ENCODE results near the gene ZCCHC7. TPM values are rescaled to one million over a fixed set of nuclear protein-coding genes. Genes with fewer than 3 reads are reported as not detected.

The ZCCHC7 gene
- total RNA-seq, 1 donor from 2014 or later: 25.1 TPM

GRCh38 chr9:37328556-37329227 lies 208.3 kb downstream of the ZCCHC7 start:
- H3K27ac ChIP-seq: no peak overlapping the region
- intact Hi-C loops (cut with DNase I): no loop called here

GRCh38 chr9:37329576-37329975 lies 209.2 kb downstream of the ZCCHC7 start:
- Histone ChIP-seq H3K36me3 (no peaks in the 10 kb centered on the region), H3K27me3 (no peaks in the 10 kb centered on the region), H3K9me3 (no peaks in the 10 kb centered on the region), H3K4me3 (no peak overlapping the region), H3K4me1 (no peaks in the 10 kb centered on the region), H3K27ac (no peak overlapping the region)
- no peak for DNase-seq (ENCODE audit: low spot score in 2 of 2)
- TF ChIP-seq CTCF (IDR thresholded peaks at IDR 0.05): peak in 1 of 3 experiments; percentile 17
- intact Hi-C loops (cut with DNase I): no loop called here

More at GRCh38 chr9:37328556-37329227, 208.3 kb downstream of the ZCCHC7 start:
- no peaks in the 10 kb centered on the region for H3K9me3 ChIP-seq
- no peaks in the 10 kb centered on the region for H3K4me1 ChIP-seq
- no peak for DNase-seq (ENCODE audit: low spot score in 2 of 2)
- H3K27me3 ChIP-seq: no peaks in the 10 kb centered on the region
- no peak for TF ChIP-seq CTCF (IDR thresholded peaks at IDR 0.05)
- H3K4me3 ChIP-seq: no peak overlapping the region
- no peaks in the 10 kb centered on the region for H3K36me3 ChIP-seq

- no peak for TF ChIP-seq CTCF (IDR thresholded peaks at IDR 0.05)
- intact Hi-C loops (cut with DNase I): no loop called here
- no peaks in the 10 kb centered on the region for H3K36me3 ChIP-seq
- no peaks in the 10 kb centered on the region for H3K27me3 ChIP-seq
- no peak overlapping the region for H3K27ac ChIP-seq
- no peak overlapping the region for H3K4me3 ChIP-seq
- no peaks in the 10 kb centered on the region for H3K4me1 ChIP-seq
- no peak for DNase-seq (ENCODE audit: low spot score in 2 of 2)
- H3K9me3 ChIP-seq: no peaks in the 10 kb centered on the region
These were observed 211.5 kb downstream of the ZCCHC7 start for GRCh38 chr9:37331871-37332270.

DNA sequence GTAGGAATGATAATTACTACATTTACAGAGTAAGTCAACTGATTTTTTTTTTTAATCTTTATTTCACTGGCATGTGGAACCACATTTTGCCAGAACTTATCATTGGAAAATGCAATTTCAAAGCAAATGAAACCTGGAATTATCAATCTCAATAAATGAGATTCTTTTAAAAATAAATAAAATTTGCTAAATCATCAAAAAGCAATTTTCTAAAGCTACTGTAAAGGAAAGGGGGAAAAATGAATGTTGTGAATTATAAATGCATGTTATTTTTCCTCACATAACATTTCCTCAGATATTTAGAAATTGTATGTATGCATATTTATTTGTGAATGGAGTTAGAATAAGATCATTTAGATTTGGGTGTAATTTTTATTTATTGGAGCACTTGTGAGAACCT lies 212.2 kb downstream of the ZCCHC7 start:
- intact Hi-C loops (cut with DNase I): no loop called here

DNA sequence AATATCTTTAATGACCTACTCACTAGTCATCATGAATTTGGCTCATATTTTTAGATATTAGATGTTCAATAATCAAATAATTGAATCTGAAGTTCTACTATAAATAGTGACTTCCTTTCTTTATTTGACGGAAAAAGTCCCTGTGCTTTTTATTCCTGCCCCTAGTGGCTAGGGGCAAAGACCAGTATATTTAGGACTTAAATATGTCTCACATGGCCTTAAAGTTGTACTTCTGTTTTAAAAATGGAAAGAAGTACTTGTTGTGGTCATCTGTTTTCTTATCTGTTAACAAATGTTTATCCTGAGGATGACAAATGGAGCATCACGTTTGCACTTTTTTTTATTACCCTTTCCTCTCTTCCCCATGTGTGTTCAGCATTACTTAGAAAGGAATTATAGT lies 212.9 kb downstream of the ZCCHC7 start:
- TF ChIP-seq CTCF (IDR thresholded peaks at IDR 0.05): no peak

More for the DNA sequence above, 212.2 kb downstream of the ZCCHC7 start:
- no peak for DNase-seq (ENCODE audit: low spot score in 2 of 2)
- no peak for TF ChIP-seq CTCF (IDR thresholded peaks at IDR 0.05)
- no peak overlapping the region for H3K4me3 ChIP-seq
- H3K27ac ChIP-seq: no peak overlapping the region
- no peaks in the 10 kb centered on the region for H3K27me3 ChIP-seq
- no peaks in the 10 kb centered on the region for H3K4me1 ChIP-seq
- no peaks in the 10 kb centered on the region for H3K36me3 ChIP-seq
- H3K9me3 ChIP-seq: no peaks in the 10 kb centered on the region

More for the DNA sequence above, 212.9 kb downstream of the ZCCHC7 start:
- DNase-seq (ENCODE audit: low spot score in 2 of 2): no peak
- intact Hi-C loops (cut with DNase I): no loop called here
- Histone ChIP-seq H3K9me3 (no peaks in the 10 kb centered on the region), H3K27me3 (no peaks in the 10 kb centered on the region), H3K4me3 (no peak overlapping the region), H3K36me3 (no peaks in the 10 kb centered on the region), H3K4me1 (no peaks in the 10 kb centered on the region), H3K27ac (no peak overlapping the region)
